Keratinocyte (primary cell): ENCODE data around the gene SLBP.

Experiments
- EZH2 ChIP-seq: IDR thresholded peaks from one replicate; pipeline ENCODE4 v1.6.1; 2012; ENCODE audit warnings: inconsistent platforms, mild to moderate bottlenecking, low read length, moderate library complexity
- TF ChIP-seq, protein P1 (sequence below), 3 experiments: IDR thresholded peaks in 1 of 3; conservative IDR thresholded peaks in 1 of 3; optimal IDR thresholded peaks in 1 of 3; 2 replicates in 2 of 3; 3 replicates in 1 of 3; pipeline versions ENCODE3 to v1.5.1; 2011; ENCODE audit warnings: low read length in 3 of 3, mild to moderate bottlenecking in 3 of 3, moderate library complexity in 2 of 3, control low read depth in 1 of 3, inconsistent platforms in 1 of 3; ENCODE audit not compliant: insufficient read depth in 2 of 3; ENCODE audit errors: extremely low read depth in 1 of 3

DNA sequence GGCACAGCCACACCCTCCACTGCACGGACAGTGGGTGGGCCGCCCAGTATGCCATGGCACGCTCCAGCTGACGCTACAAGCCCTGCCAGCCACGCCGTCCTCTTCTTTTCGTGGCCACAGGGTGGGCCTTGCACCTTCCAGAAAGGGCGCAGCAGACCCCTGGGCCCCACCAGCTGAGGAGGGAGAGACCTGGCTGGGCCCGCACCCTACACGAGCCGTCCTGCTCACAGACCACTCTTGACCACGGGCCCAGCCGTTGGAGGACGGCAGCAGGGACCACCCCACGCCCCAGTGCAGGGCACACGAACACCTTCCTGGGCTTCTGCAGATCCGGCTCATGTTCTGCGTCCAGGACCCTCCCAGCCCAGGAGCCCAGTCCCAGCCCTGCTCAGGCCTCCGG lies 55.1 kb downstream of the SLBP start:
- TF ChIP-seq, protein P1, sequence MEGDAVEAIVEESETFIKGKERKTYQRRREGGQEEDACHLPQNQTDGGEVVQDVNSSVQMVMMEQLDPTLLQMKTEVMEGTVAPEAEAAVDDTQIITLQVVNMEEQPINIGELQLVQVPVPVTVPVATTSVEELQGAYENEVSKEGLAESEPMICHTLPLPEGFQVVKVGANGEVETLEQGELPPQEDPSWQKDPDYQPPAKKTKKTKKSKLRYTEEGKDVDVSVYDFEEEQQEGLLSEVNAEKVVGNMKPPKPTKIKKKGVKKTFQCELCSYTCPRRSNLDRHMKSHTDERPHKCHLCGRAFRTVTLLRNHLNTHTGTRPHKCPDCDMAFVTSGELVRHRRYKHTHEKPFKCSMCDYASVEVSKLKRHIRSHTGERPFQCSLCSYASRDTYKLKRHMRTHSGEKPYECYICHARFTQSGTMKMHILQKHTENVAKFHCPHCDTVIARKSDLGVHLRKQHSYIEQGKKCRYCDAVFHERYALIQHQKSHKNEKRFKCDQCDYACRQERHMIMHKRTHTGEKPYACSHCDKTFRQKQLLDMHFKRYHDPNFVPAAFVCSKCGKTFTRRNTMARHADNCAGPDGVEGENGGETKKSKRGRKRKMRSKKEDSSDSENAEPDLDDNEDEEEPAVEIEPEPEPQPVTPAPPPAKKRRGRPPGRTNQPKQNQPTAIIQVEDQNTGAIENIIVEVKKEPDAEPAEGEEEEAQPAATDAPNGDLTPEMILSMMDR (optimal IDR thresholded peaks at IDR 0.05 in 1 of 3, IDR thresholded peaks at IDR 0.05 in 1 of 3, conservative IDR thresholded peaks at IDR 0.05 in 1 of 3; ENCODE audit: extremely low read depth in 1 of 3, insufficient read depth in 2 of 3, low read length in 3 of 3), result no peak
- no peak for TF ChIP-seq EZH2
